ENCODE measurements around the gene TBC1D24. TPM values are rescaled to one million over a fixed set of nuclear protein-coding genes. Genes with fewer than 3 reads are reported as not detected.

Gene TBC1D24
- total and polyA plus RNA-seq, 2 experiments from 2014 or later = 5.4 to 21.0 TPM

- no peaks in the 10 kb centered on the region; the same call in 1 of the 3 replicates for H3K36me3 Mint-ChIP-seq (ENCODE audit: low read depth)
- peaks cover 17% of the 10 kb centered on the region for H3K27me3 Mint-ChIP-seq (ENCODE audit: insufficient read depth, low read depth, poor library complexity)
- no peak overlapping the region for H3K27ac Mint-ChIP-seq
- Histone ChIP-seq H3K4me1 (ENCODE audit: insufficient read depth) (no peaks in the 10 kb centered on the region), H4K20me1 (replicated peaks; ENCODE audit: insufficient read depth) (peaks cover 10% of the 10 kb centered on the region; the same call in 1 of the 2 replicates), H3F3A (replicated peaks; ENCODE audit: low read depth) (no peaks in the 10 kb centered on the region), H3K4me2 (no peak overlapping the region), H3K27me3 (ENCODE audit: insufficient read depth) (no peaks in the 10 kb centered on the region), H3K27ac (ENCODE audit: low read depth) (no peak overlapping the region), H3K9me2 (ENCODE audit: insufficient read depth) (no peaks in the 10 kb centered on the region), H3K79me2 (replicated peaks; ENCODE audit: insufficient read depth) (0 out of 2 replicates have a peak, but pooled peaks cover 3% of the 10 kb centered on the region), H3K4me3 (no peak overlapping the region), H3K36me3 (ENCODE audit: insufficient read depth) (no peaks in the 10 kb centered on the region), H2AFZ (no peak overlapping the region)
- ATAC-seq (no peak), DNase-seq (ENCODE audit: low spot score) (no peak)
- TF ChIP-seq EZH2phosphoT487 (IDR thresholded peaks at IDR 0.05; ENCODE audit: unreplicated experiment) (no peak), ZNF114 (CRISPR knock-in tag; IDR thresholded peaks at IDR 0.05) (no peak), NANOG (IDR thresholded peaks at IDR 0.05; ENCODE audit: borderline replicate concordance) (no peak), REST (IDR thresholded peaks at IDR 0.05; ENCODE audit: unreplicated experiment) (no peak), ZNF331 (CRISPR knock-in tag; IDR thresholded peaks at IDR 0.05; ENCODE audit: low read depth) (no peak), POLR2AphosphoS5 (IDR thresholded peaks at IDR 0.05; ENCODE audit: low read depth) (no peak), CTCF (conservative IDR thresholded peaks at IDR 0.05; ENCODE audit: low read depth in 2 of 2) (no peak), ETS1 (IDR thresholded peaks at IDR 0.05) (no peak), STAT1 (IDR thresholded peaks at IDR 0.05; ENCODE audit: unreplicated experiment) (no peak), EZH2 (IDR thresholded peaks at IDR 0.05; ENCODE audit: low read depth, unreplicated experiment) (no peak), CREB1 (CRISPR knock-in tag; IDR thresholded peaks at IDR 0.05; ENCODE audit: low read depth) (no peak), JUNB (IDR thresholded peaks at IDR 0.05; ENCODE audit: unreplicated experiment) (no peak), ZNF462 (CRISPR knock-in tag; IDR thresholded peaks at IDR 0.05) (no peak)
- H3K9me3 Mint-ChIP-seq = no peaks in the 10 kb centered on the region
- H3K4me1 Mint-ChIP-seq = peaks cover 20% of the 10 kb centered on the region
- H3K4me3 Mint-ChIP-seq = no peak overlapping the region; the same call in 2 of the 3 replicates
Measured at GRCh38 chr16:2482708-2483534, 8.0 kb downstream of the TBC1D24 start.
